NCI-H128 (cell line): Measurements from ENCODE around the gene CDK14.

Experiments
- DNase-seq: peaks from one replicate; lab custom pipeline; 2025; ENCODE audit not compliant: unreplicated experiment; lab: John Stamatoyannopoulos, UW

Gene CDK14

GRCh38 chr7:91082852-91083495 is 486.9 kb downstream of the CDK14 start:
- DNase-seq, result no peak

- no peak for DNase-seq
These were observed 487.9 kb downstream of the CDK14 start for GRCh38 chr7:91083855-91084644.

- DNase-seq, result no peak
These were observed 489.1 kb downstream of the CDK14 start for GRCh38 chr7:91085175-91085574.

- DNase-seq, result no peak
These were observed 490.1 kb downstream of the CDK14 start for GRCh38 chr7:91086200-91086599.

GRCh38 chr7:91088156-91088555 is 492.0 kb downstream of the CDK14 start:
- no peak for DNase-seq

GRCh38 chr7:91088691-91089090 is 492.6 kb downstream of the CDK14 start:
- no peak for DNase-seq

- peak; percentile 27 for DNase-seq
These were observed 493.4 kb downstream of the CDK14 start for GRCh38 chr7:91089382-91089963.

GRCh38 chr7:91090684-91091083 is 494.6 kb downstream of the CDK14 start:
- no peak for DNase-seq

- no peak for DNase-seq
These were observed 495.5 kb downstream of the CDK14 start for GRCh38 chr7:91091631-91092030.

GRCh38 chr7:91093181-91093580 is 497.1 kb downstream of the CDK14 start:
- DNase-seq, result no peak

- DNase-seq, result no peak
These were observed 502.4 kb downstream of the CDK14 start for GRCh38 chr7:91098566-91098965.

GRCh38 chr7:91103363-91103762 is 507.2 kb downstream of the CDK14 start:
- no peak for DNase-seq

- DNase-seq, result no peak
These were observed 511.3 kb downstream of the CDK14 start for GRCh38 chr7:91107460-91107859.

GRCh38 chr7:91109200-91109599 is 513.1 kb downstream of the CDK14 start:
- no peak for DNase-seq

GRCh38 chr7:91112902-91113341 is 516.8 kb downstream of the CDK14 start:
- DNase-seq, result no peak

- no peak for DNase-seq
These were observed 518.1 kb downstream of the CDK14 start for GRCh38 chr7:91114232-91114631.

GRCh38 chr7:91126762-91127161 is 530.6 kb downstream of the CDK14 start:
- no peak for DNase-seq

GRCh38 chr7:91127325-91127724 is 531.2 kb downstream of the CDK14 start:
- DNase-seq, result no peak

- no peak for DNase-seq
These were observed 531.8 kb downstream of the CDK14 start for GRCh38 chr7:91127959-91128358.

- DNase-seq, result no peak
These were observed 532.7 kb downstream of the CDK14 start for GRCh38 chr7:91128683-91129348.

GRCh38 chr7:91135300-91135699 is 539.2 kb downstream of the CDK14 start:
- no peak for DNase-seq
